Urinary bladder (tissue), 4 donors: ENCODE data around the gene LRRC1. TPM values are rescaled to one million over a fixed set of nuclear protein-coding genes. Genes with fewer than 3 reads are reported as not detected.
"Not testable (repeated sequence)": the region's sequence is repeated elsewhere in the genome, so short reads cannot be mapped to it uniquely, and the experiment has no call there.

Source experiments
- DNase-seq: peaks from one replicate; pipeline ENCODE4 v3.0.0-alpha.2; 2015; ENCODE audit errors: extremely low spot score
- H3K27ac ChIP-seq: one replicate; pipeline ENCODE4 v1.5.1; 2013; ENCODE audit warnings: low read depth, mild to moderate bottlenecking, moderate library complexity
- H3K36me3 ChIP-seq: one replicate; pipeline ENCODE4 v1.6.1; 2013; ENCODE audit warnings: mild to moderate bottlenecking, moderate library complexity; ENCODE audit not compliant: insufficient read depth
- H3K4me1 ChIP-seq: one replicate; pipeline ENCODE4 v1.6.1; 2013; ENCODE audit warnings: mild to moderate bottlenecking, moderate library complexity; ENCODE audit not compliant: insufficient read depth
- H3K4me3 ChIP-seq: one replicate; pipeline ENCODE4 v1.5.1; 2013; ENCODE audit warnings: low read depth, low read length
- WGBS: extraction: QIAGEN DNeasy Blood & Tissue Kit; methylation state at CpG from one replicate; pipeline ENCODE4 v1.1.7; 2013; 5-methylcytosine and 5-hydroxymethylcytosine counted together
- polyA plus RNA-seq: library from polyadenylated mRNA; stranded (reverse); fragments of 200-250 nt; gene quantifications from one replicate; pipeline ENCODE4 v1.2.3, GENCODE V29; 2013
- total RNA-seq: library from RNA; depleted of rRNA; stranded (reverse); fragments of >200 nt; gene quantifications from one replicate; pipeline ENCODE4 v1.2.3, GENCODE V29; 2014
- donor health status: healthy with polysubstance abuse.
- donor health status: healthy.

Gene LRRC1
- total and polyA plus RNA-seq, 2 donors, result 8.3 to 22.7 TPM

DNA sequence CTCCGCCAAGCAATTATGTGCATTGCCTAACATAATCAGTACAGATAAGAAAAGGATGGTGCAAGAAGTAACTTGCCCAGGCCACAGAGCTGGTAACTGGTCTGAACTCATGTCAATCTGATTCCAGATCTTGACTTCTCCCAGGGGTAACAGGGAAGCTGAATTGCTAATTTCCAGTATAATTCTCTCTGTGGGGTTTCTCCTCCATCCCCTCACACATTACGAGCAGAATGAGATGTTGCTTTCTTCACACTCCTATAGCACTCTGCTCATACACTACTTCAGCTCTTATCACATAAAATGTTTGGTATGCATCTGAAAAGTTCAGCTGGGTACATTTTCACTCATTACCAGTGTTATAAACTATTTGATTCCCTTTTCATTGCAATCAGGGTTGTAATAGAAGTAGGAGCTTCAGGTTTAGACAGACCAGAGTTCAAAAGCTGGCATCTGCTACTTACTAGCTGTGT, 24.0 kb upstream of the LRRC1 start:
- 83% methylated on average over 2 of the region's 2 CpGs for WGBS
- no peak overlapping the region for H3K27ac ChIP-seq
- no peak for DNase-seq
- no peak overlapping the region for H3K4me3 ChIP-seq
- H3K4me1 ChIP-seq, result no peaks in the 10 kb centered on the region
- no peaks in the 10 kb centered on the region for H3K36me3 ChIP-seq

DNA sequence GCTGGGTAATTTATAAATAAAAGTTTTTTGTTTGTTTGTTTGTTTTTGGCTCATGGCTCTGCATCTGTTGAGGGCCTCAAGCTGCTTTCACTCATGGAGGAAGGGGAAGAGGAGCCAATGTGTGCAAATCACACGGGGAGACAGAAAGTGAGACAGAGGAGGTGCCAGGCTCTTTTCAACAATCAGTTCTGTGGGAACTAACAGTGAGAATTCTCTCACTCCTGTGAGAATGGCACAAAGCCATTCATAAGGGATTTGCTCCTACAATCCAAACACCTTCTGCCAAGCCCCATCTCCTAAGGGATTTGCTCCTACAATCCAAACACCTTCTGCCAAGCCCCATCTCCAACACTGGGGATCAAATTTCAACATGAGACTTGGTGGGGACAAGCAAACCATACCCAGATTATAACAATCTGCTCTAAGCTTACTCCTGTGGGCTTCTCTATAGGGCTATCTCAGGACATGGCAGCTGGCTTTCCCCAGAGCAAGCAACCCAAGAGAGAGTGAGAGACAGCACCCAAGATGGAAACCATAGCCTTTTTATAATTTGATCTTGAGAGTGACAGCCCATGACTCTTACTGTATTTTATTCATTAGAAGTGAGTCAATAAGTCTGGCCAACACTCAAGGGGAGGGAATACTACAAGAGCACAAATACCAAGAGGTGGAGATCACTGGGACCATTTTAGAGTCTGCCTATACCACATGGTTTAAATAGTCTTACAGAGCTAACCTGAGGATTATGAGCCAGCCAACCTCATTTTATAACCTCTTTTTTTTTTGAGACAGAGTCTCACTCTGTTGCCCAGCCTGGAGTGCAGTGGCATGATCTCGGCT, 22.8 kb upstream of the LRRC1 start:
- H3K4me3 ChIP-seq, result no peak overlapping the region
- H3K36me3 ChIP-seq, result no peaks in the 10 kb centered on the region
- DNase-seq, result no peak
- H3K27ac ChIP-seq, result no peak overlapping the region
- WGBS, result 85% methylated on average over 2 of the region's 2 CpGs
- no peaks in the 10 kb centered on the region for H3K4me1 ChIP-seq

- Histone ChIP-seq H3K27ac (no peak overlapping the region), H3K4me3 (no peak overlapping the region), H3K4me1 (no peaks in the 10 kb centered on the region), H3K36me3 (no peaks in the 10 kb centered on the region)
- no peak for DNase-seq
Observed at GRCh38 chr6:53773044-53773696, 21.6 kb upstream of the LRRC1 start.

GRCh38 chr6:53776152-53776551, 18.7 kb upstream of the LRRC1 start:
- H3K4me1 ChIP-seq, H3K4me3 ChIP-seq, H3K36me3 ChIP-seq, H3K27ac ChIP-seq, DNase-seq: not testable (repeated sequence)
- 100% methylated on average over 1 of the region's 2 CpGs for WGBS

DNA sequence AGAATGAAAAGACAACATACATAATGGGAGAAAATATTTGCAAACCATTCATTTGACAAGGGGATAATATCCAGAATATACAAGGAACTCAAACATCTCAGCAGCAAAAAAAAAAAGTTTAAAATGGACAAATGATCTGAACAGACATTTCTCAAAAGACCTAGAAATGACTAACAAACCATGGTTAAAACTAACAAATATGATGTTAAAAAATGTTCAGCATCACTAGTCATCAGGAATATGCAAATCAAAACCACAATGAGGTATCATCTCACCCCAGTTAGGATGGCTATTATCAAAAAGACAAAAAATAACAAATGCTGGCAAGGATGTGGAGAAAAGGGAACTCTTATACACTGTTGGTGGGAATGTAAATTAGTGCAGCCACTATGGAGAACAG, 9.8 kb upstream of the LRRC1 start:
- H3K4me1 ChIP-seq, H3K36me3 ChIP-seq, H3K27ac ChIP-seq, H3K4me3 ChIP-seq, DNase-seq: not testable (repeated sequence)

DNA sequence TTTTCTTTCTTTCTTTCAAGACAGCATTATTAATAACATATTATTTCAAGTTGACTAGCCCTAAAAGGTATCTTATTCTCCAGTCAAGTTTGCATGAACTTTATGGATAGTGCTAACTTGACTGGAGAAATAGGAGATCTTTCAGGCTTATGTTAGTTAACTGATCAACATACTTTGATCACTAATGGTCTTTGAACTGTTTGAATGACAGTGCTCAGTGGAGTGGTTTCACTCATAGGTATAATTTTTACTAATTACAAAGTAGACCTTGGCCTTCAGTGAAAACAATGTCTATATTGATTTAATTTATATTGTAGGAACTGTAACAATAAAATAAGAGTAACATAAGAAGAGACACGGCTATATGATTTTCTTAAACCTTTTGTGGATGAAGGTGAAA, 8.0 kb upstream of the LRRC1 start:
- H3K27ac ChIP-seq, result no peak overlapping the region
- H3K4me3 ChIP-seq, result no peak overlapping the region
- H3K4me1 ChIP-seq, result no peaks in the 10 kb centered on the region
- WGBS, result 90% methylated on average over 1 of the region's 1 CpG
- no peaks in the 10 kb centered on the region for H3K36me3 ChIP-seq
- DNase-seq, result no peak

DNA sequence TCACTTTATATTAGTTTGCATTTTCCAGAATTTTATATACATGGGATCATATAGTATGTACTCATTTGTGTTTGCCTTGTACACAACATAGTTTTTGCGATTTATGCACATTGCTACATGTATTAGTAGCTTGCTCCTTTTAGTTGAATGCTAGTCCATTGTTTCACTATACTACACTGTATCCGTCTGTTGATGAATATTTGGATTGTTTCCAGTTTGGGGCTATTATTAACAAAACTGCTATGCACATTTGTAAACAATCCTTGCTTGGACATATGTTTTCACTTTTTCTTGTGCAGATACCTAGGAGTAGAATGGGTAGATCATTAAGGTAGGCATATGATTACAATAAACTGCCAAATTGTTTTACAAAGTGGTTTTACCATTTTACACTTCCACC, 3.9 kb upstream of the LRRC1 start:
- H3K36me3 ChIP-seq, result no peaks in the 10 kb centered on the region
- no peaks in the 10 kb centered on the region for H3K4me1 ChIP-seq
- no peak for DNase-seq
- 72% methylated on average over 2 of the region's 2 CpGs for WGBS
- H3K4me3 ChIP-seq, result no peak overlapping the region
- H3K27ac ChIP-seq, result no peak overlapping the region

- H3K4me3 ChIP-seq, result no peak overlapping the region
Observed at GRCh38 chr6:53792016-53792415, 2.8 kb upstream of the LRRC1 start.

GRCh38 chr6:53792973-53793317, 1.9 kb upstream of the LRRC1 start:
- Histone ChIP-seq H3K4me3 (peak overlapping the region; percentile 68), H3K27ac (no peak overlapping the region), H3K4me1 (no peaks in the 10 kb centered on the region), H3K36me3 (no peaks in the 10 kb centered on the region)
- DNase-seq, result no peak
- WGBS, result 46% methylated on average over 3 of the region's 3 CpGs

More at GRCh38 chr6:53792016-53792415, 2.8 kb upstream of the LRRC1 start:
- Histone ChIP-seq H3K36me3 (no peaks in the 10 kb centered on the region), H3K4me1 (no peaks in the 10 kb centered on the region), H3K27ac (no peak overlapping the region)
- no peak for DNase-seq
- WGBS, result 71% methylated on average over 2 of the region's 2 CpGs

GRCh38 chr6:53793318-53794136, 1.3 kb upstream of the LRRC1 start:
- Histone ChIP-seq H3K4me1 (no peaks in the 10 kb centered on the region), H3K27ac (no peak overlapping the region), H3K4me3 (peak overlapping the region; percentile 68), H3K36me3 (no peaks in the 10 kb centered on the region)
- WGBS, result under 1% methylated on average over 25 of the region's 25 CpGs
- DNase-seq, result no peak

DNA sequence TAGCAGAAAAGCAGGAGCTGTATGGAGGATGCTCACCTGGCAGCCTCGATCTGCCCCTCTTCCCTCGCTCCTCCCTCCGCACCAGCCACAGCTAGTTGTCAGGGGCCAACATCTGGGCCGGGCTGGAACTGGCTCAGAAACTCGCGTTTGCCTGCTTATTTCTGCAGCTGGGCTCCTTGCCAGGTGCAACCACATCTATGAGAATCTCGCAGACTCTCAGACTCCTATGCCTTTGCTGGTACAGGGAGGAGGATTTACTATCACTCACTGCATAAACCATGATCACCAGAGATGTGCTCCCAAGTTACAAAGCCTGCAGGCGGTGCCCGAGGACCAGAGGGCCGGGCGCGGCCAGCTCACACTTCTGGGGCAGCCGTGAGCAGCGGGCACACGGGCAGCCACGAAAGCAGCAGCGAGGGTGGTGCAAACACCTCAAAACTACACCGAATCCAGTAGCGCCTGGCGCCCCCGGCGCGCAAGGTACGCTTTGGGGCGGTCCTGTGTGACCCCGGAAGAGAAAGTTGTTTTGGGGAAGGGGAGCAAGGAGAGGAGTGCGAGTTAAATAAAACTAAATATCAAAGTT, 577 bp upstream of the LRRC1 start:
- Histone ChIP-seq H3K27ac (peak overlapping the region; percentile 55), H3K4me3 (peak overlapping the region; percentile 68), H3K4me1 (no peaks in the 10 kb centered on the region), H3K36me3 (no peaks in the 10 kb centered on the region)
- WGBS, result under 1% methylated on average over 27 of the region's 27 CpGs
- no peak for DNase-seq

DNA sequence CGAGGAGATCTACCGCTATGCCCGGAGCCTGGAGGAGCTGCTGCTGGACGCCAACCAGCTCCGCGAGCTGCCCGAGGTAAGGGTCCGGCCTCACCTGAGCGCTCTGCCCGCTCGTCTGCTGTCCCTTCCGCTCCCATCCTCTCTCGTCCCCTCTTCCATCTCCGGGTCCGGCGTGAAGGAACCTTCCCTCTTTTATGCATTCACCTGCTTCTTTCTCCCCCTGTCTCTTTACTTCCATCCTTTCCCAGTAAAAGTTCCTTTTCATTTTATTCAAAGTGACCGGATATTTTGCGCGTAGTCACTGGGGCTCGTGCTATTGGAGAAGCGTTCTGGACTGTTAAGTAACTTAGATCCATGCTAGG, 516 bp downstream of the LRRC1 start:
- Histone ChIP-seq H3K27ac (no peak overlapping the region), H3K4me1 (no peaks in the 10 kb centered on the region)
- DNase-seq, result no peak

GRCh38 chr6:53795702-53796450, 1.1 kb downstream of the LRRC1 start:
- H3K4me1 ChIP-seq, result no peaks in the 10 kb centered on the region
- peak overlapping the region; percentile 68 for H3K4me3 ChIP-seq
- H3K27ac ChIP-seq, result no peak overlapping the region
- WGBS, result 9% methylated on average over 47 of the region's 47 CpGs
- no peaks in the 10 kb centered on the region for H3K36me3 ChIP-seq
- DNase-seq, result no peak

More for the DNA sequence above, 516 bp downstream of the LRRC1 start:
- H3K36me3 ChIP-seq, result no peaks in the 10 kb centered on the region
- WGBS, result under 1% methylated on average over 21 of the region's 21 CpGs
- peak overlapping the region; percentile 68 for H3K4me3 ChIP-seq
